ENCODE results near the gene NHSL2. TPM values are rescaled to one million over a fixed set of nuclear protein-coding genes. Genes with fewer than 3 reads are reported as not detected.
"Not testable (repeated sequence)": the region's sequence is repeated elsewhere in the genome, so short reads cannot be mapped to it uniquely, and the experiment has no call there.

NHSL2 gene
- total RNA-seq: 6.9 TPM

DNA sequence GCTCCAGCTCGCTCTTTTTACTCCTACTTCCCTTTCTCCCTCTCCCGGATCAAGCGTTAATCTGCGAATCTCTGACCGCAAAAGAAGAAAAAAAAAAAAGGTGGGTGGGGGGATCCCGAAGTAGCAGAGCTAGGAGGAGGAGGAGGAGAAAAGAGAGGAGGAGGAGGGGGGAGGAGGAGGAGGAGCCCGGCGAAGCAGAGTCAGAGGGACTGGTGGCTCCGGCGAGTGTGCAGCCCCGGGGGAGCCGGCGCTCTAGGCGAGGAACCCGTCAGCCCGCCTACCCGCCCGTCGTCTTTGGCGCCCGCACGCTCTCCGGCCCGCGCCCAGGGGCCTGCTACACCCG, at the start of gene NHSL2:
TSS of gene NHSL2 (plus strand) at position 203 of the 343 bp plus-strand sequence.
- DNase-seq: no peak

DNA sequence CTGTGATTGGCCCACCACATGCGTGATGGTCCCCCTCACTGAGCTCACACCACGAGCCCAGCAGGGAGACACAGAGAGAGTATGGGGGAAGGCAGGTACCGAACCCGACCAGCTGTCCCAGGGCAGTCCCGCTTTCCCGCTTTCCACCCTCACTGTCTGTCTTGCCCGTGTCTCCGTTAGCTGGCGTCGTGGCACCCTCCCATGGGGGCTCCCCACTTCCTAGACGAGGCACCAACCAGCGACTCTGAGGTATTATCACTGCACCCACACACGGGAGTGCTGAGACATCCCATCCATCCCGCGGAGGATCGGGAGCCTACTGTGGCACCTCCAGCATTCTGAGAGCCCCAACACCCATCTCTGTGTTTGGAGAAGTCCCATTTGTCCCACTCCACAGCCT, 43.0 kb upstream of the NHSL2 start:
- no peak for DNase-seq

DNA sequence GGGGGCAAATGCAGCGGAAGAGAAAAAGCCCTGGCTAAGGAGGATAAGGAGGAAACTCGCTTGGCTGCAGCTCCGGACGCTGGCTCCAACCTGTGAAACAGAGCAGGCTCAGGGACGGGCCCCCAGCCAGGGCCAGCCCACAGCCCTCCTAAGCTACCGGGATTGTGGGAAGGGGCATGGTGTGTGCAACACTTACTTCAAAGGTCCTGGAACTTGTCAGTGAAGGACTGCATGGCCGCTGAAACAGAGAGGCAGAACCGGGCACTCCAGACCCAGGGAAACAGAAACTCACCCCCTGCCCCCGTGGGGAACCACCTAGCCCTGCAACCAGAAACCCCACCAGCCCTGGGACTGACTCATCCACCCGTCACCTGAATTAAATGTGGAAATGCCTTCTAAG, 41.1 kb upstream of the NHSL2 start:
- DNase-seq: not testable (repeated sequence)

DNA sequence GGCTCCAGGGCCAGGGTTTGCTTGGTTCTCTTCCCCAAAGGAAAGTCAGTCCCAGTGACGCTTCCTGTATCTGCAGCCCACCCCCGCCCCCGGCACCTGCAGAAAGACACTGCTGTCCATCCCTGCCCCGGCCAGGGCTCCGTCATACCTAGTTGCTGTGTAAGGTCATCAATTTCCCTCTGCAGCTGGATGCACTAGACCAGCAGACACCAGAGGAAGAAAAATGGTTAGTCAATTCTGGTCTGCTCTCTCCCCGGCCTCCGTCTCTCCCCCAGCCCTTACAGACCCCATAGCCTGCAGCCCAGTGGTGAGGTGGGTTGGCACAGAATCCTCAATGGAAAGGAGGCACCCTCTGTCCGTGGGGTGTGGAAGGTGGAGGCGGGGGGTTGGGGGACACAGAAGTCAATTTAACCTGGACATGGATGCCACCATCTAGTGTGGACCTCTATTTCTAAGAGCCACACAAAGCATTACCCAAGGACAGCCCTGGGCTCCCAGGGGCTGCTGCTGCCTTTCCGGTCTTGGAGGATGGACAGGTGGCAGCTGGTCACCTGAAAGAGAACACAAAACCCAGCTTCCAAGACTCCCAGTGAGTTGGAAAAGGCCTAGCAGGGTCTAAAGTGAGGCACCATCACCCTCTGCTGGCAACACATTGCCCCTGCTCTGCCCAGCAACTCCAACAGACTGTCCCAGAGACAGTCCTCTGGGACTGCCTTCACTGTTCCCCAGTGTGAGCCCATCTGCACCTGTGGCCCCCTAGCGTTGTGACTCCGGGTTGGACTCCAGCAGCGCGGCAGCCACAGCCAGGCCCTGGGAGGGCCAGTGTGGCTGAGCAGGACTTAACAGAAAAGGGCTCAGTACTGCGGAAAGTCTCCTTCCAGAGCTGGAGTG, 40.2 kb upstream of the NHSL2 start:
- DNase-seq: no peak

- no peak for DNase-seq
These were observed 39.3 kb upstream of the NHSL2 start for GRCh38 chrX:71871367-71871766.

DNA sequence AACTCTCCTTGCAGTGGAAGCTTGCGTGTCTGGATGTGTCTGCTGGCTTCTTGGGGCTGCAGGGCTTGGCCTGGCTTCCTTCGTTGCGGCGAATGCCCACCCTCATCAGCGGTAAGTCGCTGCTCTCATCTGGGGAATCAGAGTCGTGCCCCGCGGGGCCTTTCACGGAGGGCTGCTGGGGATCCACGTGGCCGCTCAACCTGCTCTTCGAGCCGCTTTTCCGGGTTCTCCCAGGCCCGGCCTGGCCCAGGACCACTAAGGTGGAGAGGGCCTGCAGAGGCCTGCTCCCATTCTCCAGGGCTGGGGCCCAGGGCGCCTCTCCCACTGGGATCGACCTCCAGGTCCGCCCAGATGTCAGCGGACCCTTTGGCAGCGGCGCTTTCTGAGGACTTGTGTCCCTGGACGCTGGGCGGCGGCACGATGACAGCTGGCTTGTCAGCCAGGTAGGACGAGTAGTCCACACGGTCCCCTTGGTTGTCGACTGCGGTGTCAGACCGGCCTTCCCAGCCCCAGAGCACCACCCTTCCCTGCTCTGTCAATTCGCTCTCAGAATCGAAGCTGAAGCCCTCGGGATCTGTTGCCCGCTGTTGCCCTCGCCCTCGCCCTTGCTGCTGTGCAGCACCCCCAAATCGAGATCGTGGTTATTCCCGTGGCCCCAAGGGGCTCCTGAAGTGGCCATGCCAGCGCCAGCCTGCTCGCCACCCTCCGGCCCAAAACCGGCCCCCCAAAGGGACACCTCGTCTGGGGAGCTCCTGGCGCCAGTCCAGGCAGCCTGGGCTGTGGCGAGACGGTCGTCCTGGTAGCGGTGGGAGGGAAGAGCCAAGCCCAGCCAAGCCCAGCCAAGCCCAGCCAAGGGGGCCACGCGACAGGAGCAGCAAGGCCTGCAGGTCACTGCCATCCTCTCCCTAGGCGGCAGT, 37.8 kb upstream of the NHSL2 start:
- DNase-seq: no peak

- DNase-seq: no peak
These were observed 37.2 kb upstream of the NHSL2 start for GRCh38 chrX:71873459-71873833.

DNA sequence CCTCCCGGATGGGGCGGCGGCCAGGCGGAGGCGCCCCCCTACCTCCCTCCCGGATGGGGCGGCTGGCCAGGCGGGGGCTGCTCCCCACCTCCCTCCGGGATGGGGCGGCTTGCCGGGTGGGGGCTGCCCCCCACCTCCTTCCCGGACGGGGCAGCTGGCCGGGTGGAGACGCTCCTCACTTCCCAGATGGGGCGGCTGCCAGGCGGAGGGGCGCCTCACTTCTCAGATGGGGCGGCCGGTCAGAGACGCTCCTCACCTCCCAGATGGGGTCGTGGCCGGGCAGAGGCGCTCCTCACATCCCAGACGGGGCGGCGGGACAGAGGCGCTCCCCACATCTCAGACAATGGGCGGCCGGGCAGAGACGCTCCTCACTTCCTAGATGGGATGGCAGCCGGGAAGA, 33.8 kb upstream of the NHSL2 start:
- not testable (repeated sequence) for DNase-seq

DNA sequence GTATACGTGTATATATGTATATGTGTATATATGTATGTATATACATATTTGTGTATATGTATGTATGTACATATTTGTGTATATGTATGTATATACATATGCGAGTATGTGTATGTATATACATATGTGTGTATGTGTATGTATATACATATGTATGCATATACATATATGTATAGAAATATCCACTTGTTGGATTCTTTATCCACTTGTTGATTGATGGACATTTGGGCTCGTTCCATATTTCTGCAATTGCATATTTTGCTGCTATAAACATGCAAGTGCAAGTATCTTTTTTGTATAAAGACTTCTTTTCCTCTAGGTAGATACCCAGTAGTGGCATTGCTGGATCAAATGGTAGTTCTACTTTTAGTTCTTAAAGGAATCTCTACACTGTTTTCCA, 25.5 kb upstream of the NHSL2 start:
- DNase-seq: no peak

GRCh38 chrX:71895607-71896006, 15.0 kb upstream of the NHSL2 start:
- DNase-seq: no peak

DNA sequence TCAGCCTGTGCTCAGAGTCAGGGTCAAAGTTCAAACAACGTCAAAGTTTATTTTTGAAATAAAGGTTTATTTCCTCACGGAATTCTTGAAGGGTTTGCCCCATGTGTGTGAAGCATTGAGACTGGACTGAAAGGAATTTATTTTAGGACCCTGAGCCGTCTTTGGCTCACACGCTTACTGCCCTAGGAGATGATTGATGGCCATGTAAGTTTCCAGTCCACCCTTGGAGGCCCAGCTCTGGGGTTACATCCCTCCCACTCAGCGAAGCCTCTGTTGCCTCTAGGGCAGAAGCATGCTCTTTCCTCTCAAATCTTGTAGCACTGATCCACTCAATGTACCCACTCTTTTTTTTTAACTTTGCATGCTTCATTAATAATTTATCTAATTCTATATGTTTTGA, 4.5 kb upstream of the NHSL2 start:
- no peak for DNase-seq

DNA sequence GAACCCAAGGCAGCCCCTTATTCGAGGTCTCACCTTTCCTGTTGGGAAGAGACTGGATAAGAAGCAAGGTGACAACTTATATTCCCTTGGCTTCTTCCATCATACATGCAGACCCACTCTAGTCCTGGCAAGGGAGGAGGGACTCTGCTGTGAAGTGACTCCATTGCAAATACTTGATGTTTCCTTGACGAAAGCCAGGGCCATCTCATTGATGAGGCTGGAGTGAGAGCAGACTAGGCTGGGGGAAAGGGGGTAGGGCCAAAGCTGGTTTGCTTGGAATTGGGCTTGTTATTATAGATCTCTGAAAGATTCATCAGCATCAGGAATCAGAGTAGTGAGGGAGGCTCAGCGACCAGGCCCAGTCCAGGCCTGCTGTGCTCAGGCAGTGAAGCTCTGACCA, 2.3 kb upstream of the NHSL2 start:
- DNase-seq: no peak

GRCh38 chrX:71909956-71910355, 689 bp upstream of the NHSL2 start:
- no peak for DNase-seq

DNA sequence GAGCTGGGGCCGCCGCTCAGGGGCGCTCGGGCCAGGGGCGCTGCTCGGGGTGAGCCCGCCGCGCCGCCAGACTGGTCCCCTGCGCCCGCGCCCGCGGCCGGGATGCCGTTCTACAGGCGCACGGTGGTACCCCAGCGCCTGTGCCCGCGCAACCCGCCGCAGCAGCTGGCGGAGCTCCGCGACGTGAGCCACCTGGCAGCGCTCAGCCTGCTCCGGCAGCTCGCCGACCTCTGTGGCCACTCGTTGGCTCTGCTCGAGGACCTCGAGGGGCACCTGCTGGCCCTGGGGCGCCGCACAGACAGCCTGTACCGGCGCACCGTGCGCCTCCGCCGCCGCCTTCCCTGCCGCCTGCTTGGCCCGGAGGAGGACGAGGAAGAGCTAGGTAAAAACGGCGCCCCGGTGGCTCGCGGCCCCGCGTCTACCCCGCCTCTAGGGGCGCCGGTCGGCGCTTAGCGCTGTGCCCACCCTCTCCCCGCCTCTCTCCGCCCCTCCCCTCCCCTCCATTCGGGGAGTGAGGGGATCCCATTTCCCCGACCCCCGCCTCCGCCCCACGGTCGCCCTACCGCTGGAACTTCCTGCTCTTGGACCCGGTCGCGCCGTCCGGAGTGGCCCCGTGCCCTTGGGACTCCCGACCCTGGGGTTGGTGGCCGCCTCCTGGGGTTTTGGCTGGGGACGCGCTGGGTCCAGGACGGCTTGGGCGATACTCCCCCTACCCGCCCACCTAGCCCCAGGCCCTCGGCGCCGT, 513 bp downstream of the NHSL2 start:
- no peak for DNase-seq

GRCh38 chrX:71911731-71912050, 1.0 kb downstream of the NHSL2 start:
- no peak for DNase-seq

DNA sequence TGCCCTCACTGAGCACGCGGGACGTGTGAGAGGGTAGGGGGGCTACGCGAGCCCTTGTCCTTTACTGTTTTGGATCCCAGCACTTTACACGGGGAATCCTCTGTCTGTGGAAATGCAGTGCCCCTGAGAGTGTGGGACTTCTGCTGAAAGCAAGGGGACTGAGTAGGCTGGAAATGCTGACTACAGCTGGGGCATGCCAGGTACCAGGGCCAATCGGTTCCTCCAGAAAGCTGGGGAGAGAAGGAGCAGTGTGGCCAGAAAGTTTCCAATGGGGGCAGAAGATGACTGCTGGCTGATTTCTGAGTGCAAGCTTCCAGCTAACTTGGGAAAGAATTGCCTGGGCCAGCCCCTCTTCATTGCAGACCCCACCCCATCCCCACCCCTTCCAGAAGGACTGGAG, 1.5 kb downstream of the NHSL2 start:
- DNase-seq: no peak

- DNase-seq: no peak
These were observed 2.7 kb downstream of the NHSL2 start for GRCh38 chrX:71913156-71913950.

DNA sequence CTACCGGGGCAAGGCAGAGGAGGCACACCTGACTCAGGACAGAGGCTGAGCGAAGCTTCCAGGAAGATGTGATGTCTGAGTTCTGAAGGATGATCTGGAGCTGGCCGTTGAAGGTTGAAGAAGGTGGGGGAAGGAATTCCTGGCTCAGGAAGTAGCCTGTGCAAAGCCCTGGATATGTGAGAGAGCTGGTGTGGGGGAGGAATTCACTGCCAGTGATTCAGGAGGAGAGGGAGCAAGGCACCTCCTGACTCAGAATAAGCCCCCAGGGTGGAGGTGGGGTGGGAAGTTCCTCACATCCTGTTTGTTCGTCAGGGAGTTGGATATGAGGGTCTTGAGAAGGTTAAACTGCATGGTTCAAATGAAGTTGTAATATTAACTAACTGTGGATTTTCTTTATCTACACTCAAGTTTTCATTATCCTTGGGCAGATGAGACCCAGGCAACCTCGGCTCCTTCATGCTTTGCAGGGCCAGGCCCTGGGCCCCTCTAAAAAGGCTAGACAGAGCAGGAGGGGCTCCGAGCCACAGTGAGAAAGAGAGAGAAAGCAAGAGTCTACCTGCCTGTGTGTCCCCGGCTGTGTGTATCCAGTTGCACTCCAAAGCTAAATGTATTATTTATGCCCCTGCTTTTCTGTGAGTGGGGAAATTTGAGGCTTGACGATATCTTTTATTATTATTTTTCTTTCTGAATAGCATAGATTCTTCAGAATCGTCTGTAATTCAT, 7.1 kb downstream of the NHSL2 start:
- DNase-seq: no peak

- DNase-seq: no peak
These were observed 8.8 kb downstream of the NHSL2 start for GRCh38 chrX:71919431-71919830.

DNA sequence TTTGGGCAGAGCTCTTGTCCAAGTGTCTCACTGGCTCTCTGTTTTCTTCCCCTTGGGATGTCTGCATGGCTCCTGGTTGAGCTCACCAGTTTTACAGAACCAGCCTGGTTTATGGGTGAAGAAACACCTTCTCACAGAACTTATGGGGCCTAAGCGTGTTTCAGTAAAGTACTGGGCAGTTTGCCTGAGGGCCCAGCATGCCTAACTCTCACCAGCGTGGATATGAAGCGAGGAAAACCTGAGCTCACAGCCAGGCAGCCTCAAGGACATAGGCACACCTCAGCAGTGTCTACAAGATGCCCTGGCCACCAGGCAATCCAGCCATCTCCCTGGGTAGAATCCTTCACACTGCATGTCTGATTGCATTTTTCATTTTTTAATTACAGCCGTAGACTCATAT, 9.2 kb downstream of the NHSL2 start:
- no peak for DNase-seq

GRCh38 chrX:71922686-71923085, 12.0 kb downstream of the NHSL2 start:
- no peak for DNase-seq
